Epithelial cell of prostate (primary cell): Measurements from ENCODE around the gene TRMT6.
A peak's percentile ranks its signal among the peaks of the same experiment; 100 is the strongest.

ENCODE experiments used
- DNase-seq: peaks from one replicate; pipeline ENCODE4 v3.0.0-alpha.2; 2011; ENCODE audit warnings: low read depth, low spot score
- H3K27ac ChIP-seq: fragments of 450-650 bp; 2 replicates; pipeline ENCODE4 v1.5.1; 2017; ENCODE audit warnings: mild to moderate bottlenecking

Gene TRMT6

GRCh38 chr20:5950271-5951031, at the start of gene TRMT6, which contains the start of gene MCM8:
Gene TRMT6, minus strand, starts transcription at chr20:5950533. Its CDS starts 128 bp downstream, at chr20:5950405.
Gene MCM8, plus strand, starts transcription at chr20:5950652. Its CDS starts 1,364 bp downstream, at chr20:5952016.
- peak within 1 kb of the TSS; percentile 53 for H3K27ac ChIP-seq
- peak; percentile 76 for DNase-seq

- no peak for DNase-seq
- no peak overlapping the region for H3K27ac ChIP-seq
These were observed 49.5 kb upstream of the TRMT6 start for GRCh38 chr20:5999783-6000182.

- DNase-seq = no peak
- H3K27ac ChIP-seq = no peak overlapping the region
These were observed 46.4 kb upstream of the TRMT6 start for GRCh38 chr20:5996765-5997164.

- no peak overlapping the region for H3K27ac ChIP-seq
These were observed 41.5 kb upstream of the TRMT6 start for GRCh38 chr20:5991623-5992441.

GRCh38 chr20:5990946-5991345, 40.6 kb upstream of the TRMT6 start:
- no peak overlapping the region for H3K27ac ChIP-seq
- no peak for DNase-seq

More at GRCh38 chr20:5991623-5992441, 41.5 kb upstream of the TRMT6 start:
- no peak for DNase-seq

GRCh38 chr20:5989539-5989938, 39.2 kb upstream of the TRMT6 start:
- no peak overlapping the region for H3K27ac ChIP-seq

GRCh38 chr20:5987383-5987782, 37.0 kb upstream of the TRMT6 start:
- H3K27ac ChIP-seq = no peak overlapping the region

More at GRCh38 chr20:5989539-5989938, 39.2 kb upstream of the TRMT6 start:
- no peak for DNase-seq

GRCh38 chr20:5980720-5981538, 30.6 kb upstream of the TRMT6 start:
- H3K27ac ChIP-seq = no peak overlapping the region
- DNase-seq = no peak

More at GRCh38 chr20:5987383-5987782, 37.0 kb upstream of the TRMT6 start:
- no peak for DNase-seq

GRCh38 chr20:5979801-5980200, 29.5 kb upstream of the TRMT6 start:
- H3K27ac ChIP-seq = no peak overlapping the region
- no peak for DNase-seq

- DNase-seq = no peak
- no peak overlapping the region for H3K27ac ChIP-seq
These were observed 27.6 kb upstream of the TRMT6 start for GRCh38 chr20:5977975-5978374.

GRCh38 chr20:5977223-5977622, 26.9 kb upstream of the TRMT6 start:
- no peak for DNase-seq
- H3K27ac ChIP-seq = peak overlapping the region; percentile 12

GRCh38 chr20:5975778-5976177, 25.4 kb upstream of the TRMT6 start:
- no peak for DNase-seq
- no peak overlapping the region for H3K27ac ChIP-seq

GRCh38 chr20:5974531-5974930, 24.2 kb upstream of the TRMT6 start:
- no peak overlapping the region for H3K27ac ChIP-seq
- DNase-seq = no peak

GRCh38 chr20:5973971-5974370, 23.6 kb upstream of the TRMT6 start:
- H3K27ac ChIP-seq = peak overlapping the region; percentile 72
- no peak for DNase-seq

GRCh38 chr20:5973172-5973571, 22.8 kb upstream of the TRMT6 start:
- H3K27ac ChIP-seq = peak overlapping the region; percentile 72
- DNase-seq = peak; percentile 82

- no peak overlapping the region for H3K27ac ChIP-seq
These were observed 20.9 kb upstream of the TRMT6 start for GRCh38 chr20:5971203-5971602.

GRCh38 chr20:5970381-5970780, 20.0 kb upstream of the TRMT6 start:
- no peak overlapping the region for H3K27ac ChIP-seq
- DNase-seq = no peak

More at GRCh38 chr20:5971203-5971602, 20.9 kb upstream of the TRMT6 start:
- DNase-seq = no peak

GRCh38 chr20:5969940-5970339, 19.6 kb upstream of the TRMT6 start:
- no peak overlapping the region for H3K27ac ChIP-seq
- DNase-seq = no peak

- H3K27ac ChIP-seq = no peak overlapping the region
- no peak for DNase-seq
These were observed 19.1 kb upstream of the TRMT6 start for GRCh38 chr20:5969348-5969935.

GRCh38 chr20:5968462-5968861, 18.1 kb upstream of the TRMT6 start:
- no peak for DNase-seq

More at GRCh38 chr20:5968462-5968861, 18.1 kb upstream of the TRMT6 start:
- H3K27ac ChIP-seq = no peak overlapping the region
